Measurements from ENCODE around the gene CD63.

DNA sequence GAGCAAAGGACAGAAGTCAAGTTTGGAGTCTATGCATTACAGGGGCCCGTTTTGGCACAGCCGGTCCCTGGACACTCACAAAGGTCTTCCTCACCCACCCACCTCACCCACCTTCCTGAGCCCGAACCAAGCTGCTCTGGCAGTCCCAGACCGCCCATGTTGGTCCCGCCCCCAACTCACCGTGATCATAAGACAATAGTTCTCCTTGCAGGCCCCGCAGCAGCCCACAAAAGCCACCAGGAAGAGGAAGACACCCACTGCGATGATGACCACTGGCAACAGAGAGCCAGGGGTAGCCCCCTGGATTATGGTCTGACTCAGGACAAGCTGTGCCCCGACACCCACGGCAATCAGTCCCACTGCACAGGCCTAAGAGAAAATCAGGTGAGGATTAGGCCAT lies 1.8 kb downstream of the CD63 start:
- TF ChIP-seq CTCF (IDR thresholded peaks at IDR 0.05) (no peak), POLR2AphosphoS5 (IDR thresholded peaks at IDR 0.05) (no peak), POLR2A (IDR thresholded peaks at IDR 0.05) (no peak)
